ENCODE measurements around the gene NFATC1.

The NFATC1 gene

DNA sequence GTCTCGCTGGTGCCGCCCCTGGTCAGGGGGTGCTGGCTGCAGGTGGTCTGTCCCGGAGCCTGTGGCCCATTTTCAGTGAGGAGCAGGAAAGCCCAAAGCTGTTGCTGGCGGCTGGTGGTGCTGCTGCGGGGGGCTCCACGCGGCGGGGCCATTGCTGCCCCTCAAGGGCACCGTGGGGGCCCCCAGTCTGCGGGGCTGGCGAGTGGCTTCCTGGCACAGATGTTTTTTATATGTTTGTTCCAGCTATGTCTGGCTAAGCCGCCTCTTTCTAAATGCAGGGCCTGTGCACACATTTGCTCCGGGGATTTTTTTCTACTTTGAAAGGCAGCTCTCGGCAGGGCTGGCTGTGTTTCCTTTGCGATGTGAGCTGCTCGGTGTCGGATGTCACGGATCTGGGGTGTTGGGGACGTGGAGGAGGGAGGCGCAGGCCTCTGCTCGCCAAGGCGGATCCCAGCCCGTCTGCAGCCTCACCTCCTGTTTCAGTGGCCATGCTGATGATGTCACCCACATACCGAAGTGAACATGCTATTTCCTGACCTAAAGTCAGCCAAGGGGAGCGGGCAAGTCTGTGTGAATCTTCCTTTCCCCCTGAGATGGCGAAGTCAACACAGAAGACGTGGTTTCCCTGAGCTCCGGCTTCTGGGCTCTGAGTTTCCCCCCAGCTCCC lies 171.9 kb downstream of the NFATC1 start:
- DNase-seq (ENCODE audit: low read depth), result no peak
- no peak overlapping the region for H3K4me3 ChIP-seq (ENCODE audit: low read length)
- TF ChIP-seq CTCF (conservative IDR thresholded peaks at IDR 0.05; ENCODE audit: low read depth, low read length), result no peak

- no peak for TF ChIP-seq CTCF (conservative IDR thresholded peaks at IDR 0.05; ENCODE audit: low read depth, low read length)
- DNase-seq (ENCODE audit: low read depth), result no peak
- H3K4me3 ChIP-seq (ENCODE audit: low read length), result no peak overlapping the region
Observed at GRCh38 chr18:79568543-79569205, 172.9 kb downstream of the NFATC1 start.

- no peak for TF ChIP-seq CTCF (conservative IDR thresholded peaks at IDR 0.05; ENCODE audit: low read depth, low read length)
- DNase-seq (ENCODE audit: low read depth), result no peak
Observed at GRCh38 chr18:79569720-79570119, 174.0 kb downstream of the NFATC1 start.

GRCh38 chr18:79570266-79571201 lies 174.8 kb downstream of the NFATC1 start:
- no peak for DNase-seq (ENCODE audit: low read depth)
- TF ChIP-seq CTCF (conservative IDR thresholded peaks at IDR 0.05; ENCODE audit: low read depth, low read length), result no peak
- no peak overlapping the region for H3K4me3 ChIP-seq (ENCODE audit: low read length)

More at GRCh38 chr18:79569720-79570119, 174.0 kb downstream of the NFATC1 start:
- H3K4me3 ChIP-seq (ENCODE audit: low read length), result no peak overlapping the region

DNA sequence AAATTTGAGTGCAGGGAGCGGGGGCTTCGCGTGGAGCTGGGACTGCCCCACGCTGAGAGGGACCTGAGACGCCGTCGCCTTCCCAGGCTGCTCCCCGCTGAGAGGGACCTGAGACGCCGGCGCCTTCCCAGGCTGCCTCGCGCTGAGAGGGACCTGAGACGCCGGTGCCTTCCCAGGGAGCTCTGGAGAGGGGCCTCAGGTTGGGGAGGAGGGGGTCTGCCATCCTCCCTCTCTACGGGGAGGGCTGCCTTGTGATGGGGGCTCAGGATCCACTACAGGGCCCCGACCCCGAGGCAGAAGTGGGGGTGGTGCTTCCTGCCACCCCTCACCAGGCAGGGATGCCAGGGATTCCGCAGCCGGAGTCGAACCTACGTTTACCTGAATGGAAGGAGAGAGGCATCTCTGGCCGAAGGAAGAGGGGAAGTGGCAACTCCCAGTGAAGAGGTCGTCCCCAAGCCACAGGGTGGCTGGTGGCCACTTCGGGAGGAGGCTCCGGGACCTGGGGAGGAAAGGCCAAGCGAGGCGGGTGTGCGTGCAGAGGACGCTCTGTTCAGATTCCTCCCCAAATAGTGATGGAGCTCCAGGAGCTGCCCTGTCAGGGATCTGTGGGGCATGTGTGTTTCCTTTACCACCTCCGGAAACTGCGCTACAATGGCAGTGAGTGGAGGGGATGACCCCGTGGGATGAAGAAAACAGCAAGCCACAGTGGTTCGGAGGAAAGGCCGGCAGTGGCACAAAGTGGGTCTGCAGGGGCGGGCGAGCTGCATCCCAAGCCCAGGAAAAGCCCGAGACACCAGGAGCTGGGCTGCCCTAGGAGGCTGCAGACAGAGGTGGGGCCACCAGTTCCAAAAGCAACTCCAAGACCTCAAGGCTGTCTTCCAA lies 175.7 kb downstream of the NFATC1 start:
- TF ChIP-seq CTCF (conservative IDR thresholded peaks at IDR 0.05; ENCODE audit: low read depth, low read length), result no peak
- DNase-seq (ENCODE audit: low read depth), result no peak
- H3K4me3 ChIP-seq (ENCODE audit: low read length), result no peak overlapping the region

- no peak overlapping the region for H3K4me3 ChIP-seq (ENCODE audit: low read length)
- no peak for TF ChIP-seq CTCF (conservative IDR thresholded peaks at IDR 0.05; ENCODE audit: low read depth, low read length)
- DNase-seq (ENCODE audit: low read depth), result no peak
Observed at GRCh38 chr18:79572093-79572780, 176.5 kb downstream of the NFATC1 start.
